ENCODE data around the gene SLC25A43. TPM values are rescaled to one million over a fixed set of nuclear protein-coding genes. Genes with fewer than 3 reads are reported as not detected.
"Not testable (repeated sequence)": the region's sequence is repeated elsewhere in the genome, so short reads cannot be mapped to it uniquely, and the experiment has no call there.

The SLC25A43 gene
- polyA plus RNA-seq, 1 donor from 2014 or later = 12.5 TPM

- Mint-ChIP-seq H3K27me3 (no peaks in the 10 kb centered on the region), H3K9me3 (no peaks in the 10 kb centered on the region), H3K4me1 (peaks cover 6 to 10% (median 6%) of the 10 kb centered on the region in 3 donors), H3K27ac (peak overlapping the region; percentile 96 to 97 (median 96)), H3K36me3 (no peaks in the 10 kb centered on the region), H3K4me3 (peak overlapping the region; percentile 85 to 99 (median 95))
Observed at GRCh38 chrX:119468551-119469312, 69.6 kb downstream of the SLC25A43 start.

DNA sequence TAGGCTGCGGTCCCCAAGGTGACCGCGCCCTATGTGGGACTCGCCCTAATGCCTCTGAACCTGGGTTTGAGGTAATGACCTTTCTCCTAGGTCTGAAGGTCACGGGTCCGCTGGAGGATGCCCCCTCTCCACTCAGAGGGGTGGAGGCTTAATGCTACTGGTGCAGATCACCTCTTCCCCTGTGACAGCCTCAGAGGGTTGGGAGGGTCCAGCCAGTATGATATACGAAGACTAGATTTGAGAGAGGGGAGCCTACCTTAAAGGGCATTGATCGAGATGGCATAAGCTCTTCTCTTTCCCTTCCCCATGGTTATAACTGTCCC lies 70.1 kb downstream of the SLC25A43 start:
- H3K4me3 Mint-ChIP-seq = peak overlapping the region; percentile 85 to 99 (median 94)
- peaks cover 6 to 10% (median 6%) of the 10 kb centered on the region in 3 donors for H3K4me1 Mint-ChIP-seq
- H3K27me3 Mint-ChIP-seq = no peaks in the 10 kb centered on the region
- peak overlapping the region; percentile 96 to 97 (median 96) for H3K27ac Mint-ChIP-seq
- no peaks in the 10 kb centered on the region for H3K9me3 Mint-ChIP-seq
- no peaks in the 10 kb centered on the region for H3K36me3 Mint-ChIP-seq

DNA sequence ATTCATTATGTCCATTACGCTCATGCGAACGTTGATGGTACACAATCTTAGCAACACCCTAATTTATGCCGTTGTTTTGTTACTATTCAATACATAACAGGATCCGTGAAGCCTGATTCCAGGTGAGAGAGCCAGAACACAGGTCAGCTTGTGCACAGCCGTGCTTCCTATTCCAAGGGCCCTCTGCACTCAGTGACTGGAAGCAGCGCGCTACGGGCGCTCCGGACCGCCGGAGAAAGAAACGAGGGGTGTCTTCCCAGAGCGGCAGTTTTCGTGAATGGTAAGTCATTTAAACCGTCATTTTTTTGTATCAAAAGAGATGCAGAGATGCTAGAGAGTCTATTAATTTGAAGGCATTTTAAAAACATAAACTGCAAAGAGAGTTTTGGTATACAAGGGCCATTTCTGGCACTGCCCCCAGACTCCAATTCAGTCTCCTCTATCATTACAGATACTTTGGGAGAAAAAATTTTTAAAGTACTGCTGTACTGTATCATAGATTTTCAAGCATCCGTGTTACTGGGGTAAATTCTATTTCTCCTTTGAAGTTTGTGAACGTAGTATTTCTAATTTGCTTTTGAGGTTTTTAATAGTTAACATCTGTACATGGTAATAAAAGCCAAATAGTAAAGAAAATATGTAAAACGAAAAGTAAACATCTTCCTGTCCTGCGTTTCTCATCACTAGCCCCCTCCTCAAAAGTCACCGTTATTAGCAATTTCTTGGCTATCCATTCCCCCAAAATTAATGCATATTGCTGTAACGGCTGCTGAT lies 75.7 kb downstream of the SLC25A43 start:
- Mint-ChIP-seq H3K36me3 (no peaks in the 10 kb centered on the region), H3K4me3 (no peak overlapping the region), H3K4me1 (peaks cover 0 to 2% (median 2%) of the 10 kb centered on the region in 3 donors), H3K27ac (peak overlapping the region in 1 of 3 donors; percentile 31), H3K9me3 (no peaks in the 10 kb centered on the region), H3K27me3 (peaks cover 2% of the 10 kb centered on the region)

GRCh38 chrX:119475389-119476101 lies 76.4 kb downstream of the SLC25A43 start:
- Mint-ChIP-seq H3K27ac (no peak overlapping the region), H3K9me3 (no peaks in the 10 kb centered on the region)

GRCh38 chrX:119477812-119478232 lies 78.7 kb downstream of the SLC25A43 start:
- no peaks in the 10 kb centered on the region for H3K36me3 Mint-ChIP-seq
- H3K27ac Mint-ChIP-seq = no peak overlapping the region
- no peak overlapping the region for H3K4me3 Mint-ChIP-seq
- peaks cover 0 to 7% (median 1%) of the 10 kb centered on the region in 3 donors for H3K4me1 Mint-ChIP-seq
- H3K9me3 Mint-ChIP-seq = no peaks in the 10 kb centered on the region
- peaks cover 5% of the 10 kb centered on the region for H3K27me3 Mint-ChIP-seq

More at GRCh38 chrX:119475389-119476101, 76.4 kb downstream of the SLC25A43 start:
- Mint-ChIP-seq H3K4me3 (no peak overlapping the region), H3K36me3 (no peaks in the 10 kb centered on the region), H3K27me3 (peaks cover 2% of the 10 kb centered on the region), H3K4me1 (no peaks in the 10 kb centered on the region)

GRCh38 chrX:119478504-119478903 lies 79.4 kb downstream of the SLC25A43 start:
- H3K27ac Mint-ChIP-seq = no peak overlapping the region

DNA sequence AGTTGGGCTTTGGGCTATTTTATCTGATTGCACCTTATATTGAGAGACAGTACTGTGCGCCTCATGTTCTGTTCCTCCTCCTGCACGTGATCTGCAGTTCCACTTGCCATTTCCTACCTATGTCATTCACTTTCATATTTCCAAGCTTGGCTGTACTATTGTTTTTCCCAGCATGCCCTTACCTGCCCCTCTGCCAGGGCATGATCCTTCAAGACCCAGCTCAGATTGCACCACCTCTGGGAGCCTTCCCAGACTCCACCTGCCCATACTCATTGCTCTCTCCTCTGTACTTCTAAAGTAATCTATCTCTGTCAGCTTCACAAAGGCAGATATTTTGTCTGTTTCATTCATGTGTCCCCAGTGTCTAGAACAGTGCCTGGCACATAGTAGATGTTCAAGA lies 80.7 kb downstream of the SLC25A43 start:
- peaks cover 7% of the 10 kb centered on the region for H3K27me3 Mint-ChIP-seq
- H3K9me3 Mint-ChIP-seq = no peaks in the 10 kb centered on the region
- no peaks in the 10 kb centered on the region for H3K36me3 Mint-ChIP-seq
- peaks cover 1 to 11% (median 3%) of the 10 kb centered on the region in 3 donors for H3K4me1 Mint-ChIP-seq
- H3K27ac Mint-ChIP-seq = peak overlapping the region in 1 of 3 donors; percentile 19
- H3K4me3 Mint-ChIP-seq = no peak overlapping the region

More at GRCh38 chrX:119478504-119478903, 79.4 kb downstream of the SLC25A43 start:
- Mint-ChIP-seq H3K9me3 (no peaks in the 10 kb centered on the region), H3K36me3 (no peaks in the 10 kb centered on the region), H3K27me3 (peaks cover 7% of the 10 kb centered on the region), H3K4me3 (no peak overlapping the region), H3K4me1 (peaks cover 1 to 11% (median 1%) of the 10 kb centered on the region in 3 donors)

DNA sequence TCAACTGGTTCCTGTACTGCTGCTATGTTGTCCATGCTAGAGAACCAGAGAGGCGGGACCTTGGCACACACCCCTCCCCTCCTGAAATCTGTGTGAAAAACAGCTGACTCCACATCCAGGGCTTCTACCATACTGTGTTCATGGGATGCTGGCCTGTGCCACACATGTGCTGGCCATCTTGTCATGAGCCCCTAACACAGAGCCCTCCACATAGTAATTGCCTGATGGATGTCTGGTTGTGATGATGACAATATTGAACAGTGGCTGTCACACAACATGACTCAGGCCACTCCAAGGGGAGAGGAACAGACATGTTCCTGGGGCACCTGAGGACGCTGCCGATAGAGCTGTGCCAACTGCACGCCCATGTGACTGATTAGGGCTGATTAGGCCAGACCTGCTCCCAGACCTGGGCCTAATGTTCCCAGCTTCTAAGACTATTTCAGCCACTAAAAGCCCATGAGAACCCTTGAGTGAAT lies 82.2 kb downstream of the SLC25A43 start:
- Mint-ChIP-seq H3K27ac (no peak overlapping the region), H3K4me3 (no peak overlapping the region), H3K4me1 (peaks cover 1 to 11% (median 3%) of the 10 kb centered on the region in 3 donors), H3K9me3 (no peaks in the 10 kb centered on the region), H3K36me3 (no peaks in the 10 kb centered on the region), H3K27me3 (peaks cover 7% of the 10 kb centered on the region)

DNA sequence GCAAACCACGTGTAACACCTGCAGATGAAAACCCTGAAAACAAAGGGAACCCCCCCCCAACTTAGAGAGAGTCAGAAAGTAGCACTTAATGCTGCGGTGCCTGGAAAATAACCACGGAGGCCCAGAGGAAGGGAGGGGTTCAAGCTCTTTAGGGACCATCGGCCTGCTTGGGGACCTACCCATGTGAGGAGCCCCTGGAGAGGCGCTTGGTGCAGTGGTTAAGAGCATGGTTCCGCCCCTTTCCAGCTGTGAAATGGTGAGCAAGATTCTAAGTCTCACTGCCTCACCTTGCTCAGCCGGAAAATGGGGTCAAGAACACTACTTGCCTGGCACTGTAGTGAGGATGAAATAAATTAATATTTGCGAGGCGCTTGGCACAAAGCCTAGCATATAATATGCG lies 82.9 kb downstream of the SLC25A43 start:
- no peaks in the 10 kb centered on the region for H3K9me3 Mint-ChIP-seq
- peak overlapping the region in 1 of 3 donors; percentile 27 for H3K27ac Mint-ChIP-seq

GRCh38 chrX:119482481-119483480 lies 83.6 kb downstream of the SLC25A43 start:
- Mint-ChIP-seq H3K27me3 (peaks cover 7% of the 10 kb centered on the region), H3K4me3 (peak overlapping the region; percentile 72 to 97 (median 89)), H3K4me1 (peaks cover 1 to 11% (median 3%) of the 10 kb centered on the region in 3 donors), H3K36me3 (no peaks in the 10 kb centered on the region), H3K9me3 (no peaks in the 10 kb centered on the region), H3K27ac (peak overlapping the region in 2 of 3 donors; percentile 27 to 49)

More for the DNA sequence above, 82.9 kb downstream of the SLC25A43 start:
- Mint-ChIP-seq H3K36me3 (no peaks in the 10 kb centered on the region), H3K4me1 (peaks cover 1 to 11% (median 3%) of the 10 kb centered on the region in 3 donors), H3K4me3 (peak overlapping the region; percentile 72 to 97 (median 89)), H3K27me3 (peaks cover 7% of the 10 kb centered on the region)

- H3K36me3 Mint-ChIP-seq = no peaks in the 10 kb centered on the region
- no peak overlapping the region for H3K4me3 Mint-ChIP-seq
- no peak overlapping the region for H3K27ac Mint-ChIP-seq
- H3K9me3 Mint-ChIP-seq = no peaks in the 10 kb centered on the region
- peaks cover 4% of the 10 kb centered on the region for H3K27me3 Mint-ChIP-seq
- peaks cover 4 to 14% (median 7%) of the 10 kb centered on the region in 3 donors for H3K4me1 Mint-ChIP-seq
Observed at GRCh38 chrX:119486745-119487144, 87.6 kb downstream of the SLC25A43 start.

DNA sequence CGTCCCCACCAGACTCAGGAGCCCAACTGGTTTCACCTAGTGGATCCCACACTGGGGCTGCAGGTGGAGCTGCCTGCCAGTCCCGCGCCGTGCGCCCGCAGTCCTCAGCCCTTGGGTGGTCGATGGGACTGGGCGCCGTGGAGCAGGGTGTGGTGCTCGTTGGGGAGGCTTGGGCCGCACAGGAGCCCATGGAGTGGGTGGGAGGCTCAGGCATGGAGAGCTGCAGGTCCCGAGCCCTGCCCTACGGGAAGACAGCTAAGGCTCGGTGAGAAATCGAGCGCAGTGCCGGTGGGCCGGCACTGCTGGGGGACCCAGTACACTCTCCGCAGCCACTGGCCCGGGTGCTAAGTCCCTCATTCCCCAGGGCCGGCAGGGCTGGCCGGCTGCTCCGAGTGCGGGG lies 88.6 kb downstream of the SLC25A43 start:
- H3K27me3 Mint-ChIP-seq, H3K4me1 Mint-ChIP-seq, H3K27ac Mint-ChIP-seq, H3K36me3 Mint-ChIP-seq, H3K9me3 Mint-ChIP-seq, H3K4me3 Mint-ChIP-seq: not testable (repeated sequence)

DNA sequence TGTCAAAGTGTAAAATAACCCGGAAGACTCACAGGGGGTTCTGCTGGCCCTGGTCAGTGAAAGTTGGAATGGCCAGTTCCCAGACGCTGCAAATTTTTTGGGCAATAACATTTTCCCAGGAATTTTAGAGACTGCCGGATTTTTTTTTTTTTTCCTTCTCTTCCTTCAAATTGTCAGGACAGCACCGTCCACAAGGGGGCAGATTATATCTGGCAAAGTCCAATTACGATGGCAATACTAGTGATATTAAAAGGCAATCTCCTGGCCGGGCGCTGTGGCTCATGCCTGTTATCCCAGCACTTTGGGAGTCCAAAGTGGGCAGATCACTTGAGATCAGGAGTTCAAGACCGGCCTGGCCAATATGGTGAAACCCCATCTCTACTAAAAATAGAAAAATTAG lies 89.6 kb downstream of the SLC25A43 start:
- H3K36me3 Mint-ChIP-seq = no peaks in the 10 kb centered on the region
- H3K27me3 Mint-ChIP-seq = no peaks in the 10 kb centered on the region
- H3K4me3 Mint-ChIP-seq = no peak overlapping the region
- H3K4me1 Mint-ChIP-seq = peaks cover 2 to 6% (median 3%) of the 10 kb centered on the region in 3 donors
- no peaks in the 10 kb centered on the region for H3K9me3 Mint-ChIP-seq
- H3K27ac Mint-ChIP-seq = no peak overlapping the region

All from IgD-negative memory B cell (primary cell).